Fibroblast of mammary gland (primary cell): ENCODE measurements around the gene RPTOR.

Source experiments
- DNase-seq: peaks from one replicate; pipeline ENCODE4 v3.0.0-alpha.2; 2010; ENCODE audit warnings: low read depth
- H3K4me3 ChIP-seq: 2 replicates; pipeline ENCODE4 v1.5.1; 2011; ENCODE audit warnings: low read depth, mild to moderate bottlenecking, low read length, moderate library complexity; ENCODE audit not compliant: control insufficient read depth
- TF ChIP-seq, protein P1 (sequence below): conservative IDR thresholded peaks from 2 replicates; pipeline ENCODE4 v1.5.1; 2011; ENCODE audit warnings: low read depth, low read length, inconsistent platforms; ENCODE audit not compliant: control insufficient read depth, insufficient read depth

Gene RPTOR

GRCh38 chr17:81003711-81004475, 459.3 kb downstream of the RPTOR start:
- DNase-seq: no peak
- no peak overlapping the region for H3K4me3 ChIP-seq
- TF ChIP-seq, protein P1, sequence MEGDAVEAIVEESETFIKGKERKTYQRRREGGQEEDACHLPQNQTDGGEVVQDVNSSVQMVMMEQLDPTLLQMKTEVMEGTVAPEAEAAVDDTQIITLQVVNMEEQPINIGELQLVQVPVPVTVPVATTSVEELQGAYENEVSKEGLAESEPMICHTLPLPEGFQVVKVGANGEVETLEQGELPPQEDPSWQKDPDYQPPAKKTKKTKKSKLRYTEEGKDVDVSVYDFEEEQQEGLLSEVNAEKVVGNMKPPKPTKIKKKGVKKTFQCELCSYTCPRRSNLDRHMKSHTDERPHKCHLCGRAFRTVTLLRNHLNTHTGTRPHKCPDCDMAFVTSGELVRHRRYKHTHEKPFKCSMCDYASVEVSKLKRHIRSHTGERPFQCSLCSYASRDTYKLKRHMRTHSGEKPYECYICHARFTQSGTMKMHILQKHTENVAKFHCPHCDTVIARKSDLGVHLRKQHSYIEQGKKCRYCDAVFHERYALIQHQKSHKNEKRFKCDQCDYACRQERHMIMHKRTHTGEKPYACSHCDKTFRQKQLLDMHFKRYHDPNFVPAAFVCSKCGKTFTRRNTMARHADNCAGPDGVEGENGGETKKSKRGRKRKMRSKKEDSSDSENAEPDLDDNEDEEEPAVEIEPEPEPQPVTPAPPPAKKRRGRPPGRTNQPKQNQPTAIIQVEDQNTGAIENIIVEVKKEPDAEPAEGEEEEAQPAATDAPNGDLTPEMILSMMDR: no peak

GRCh38 chr17:81006891-81007290, 462.3 kb downstream of the RPTOR start:
- TF ChIP-seq, protein P1: no peak
- no peak overlapping the region for H3K4me3 ChIP-seq
- DNase-seq: no peak

GRCh38 chr17:81008140-81008539, 463.5 kb downstream of the RPTOR start:
- no peak overlapping the region for H3K4me3 ChIP-seq
- DNase-seq: no peak
- TF ChIP-seq, protein P1: no peak

DNA sequence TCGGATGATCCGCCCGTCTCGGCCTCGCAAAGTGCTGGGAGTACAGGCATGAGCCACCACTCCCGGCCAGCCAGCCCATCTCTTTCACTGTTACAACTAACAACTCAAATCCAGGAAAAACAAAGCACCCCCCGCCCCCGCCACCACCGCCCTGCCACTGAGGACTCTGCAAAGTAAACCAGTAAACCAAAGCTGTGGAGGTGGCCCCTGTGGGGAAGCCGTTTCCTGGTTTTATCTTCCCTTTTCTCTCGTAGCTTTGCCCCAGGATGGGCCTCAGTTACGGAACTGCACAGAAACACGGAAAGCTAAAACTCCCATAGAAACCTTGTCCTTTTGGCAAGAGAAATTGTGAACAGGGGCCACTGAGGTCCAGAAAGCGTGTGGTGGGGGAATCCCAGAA, 464.5 kb downstream of the RPTOR start:
- no peak overlapping the region for H3K4me3 ChIP-seq
- no peak for DNase-seq
- TF ChIP-seq, protein P1: no peak

DNA sequence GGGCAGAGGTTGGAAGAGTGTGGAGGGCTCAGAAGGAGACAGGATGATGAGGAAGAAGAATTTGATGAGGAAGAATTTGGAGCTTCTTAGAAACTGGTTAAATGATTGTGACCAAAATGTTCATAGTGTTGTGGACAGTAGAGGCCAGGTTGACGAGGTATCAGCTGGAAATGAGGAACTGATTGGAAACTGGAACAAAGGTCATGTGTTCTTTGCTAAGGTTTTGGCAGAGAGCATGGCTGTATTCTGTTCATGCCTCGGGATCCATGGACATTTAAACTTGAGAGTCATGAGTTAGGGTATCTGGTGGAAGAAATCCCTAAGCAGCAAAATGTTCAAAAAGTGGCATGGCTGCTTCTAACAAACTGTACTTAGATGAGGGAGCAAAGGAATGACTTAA, 466.3 kb downstream of the RPTOR start:
- TF ChIP-seq, protein P1: no peak
- no peak for DNase-seq
- no peak overlapping the region for H3K4me3 ChIP-seq

DNA sequence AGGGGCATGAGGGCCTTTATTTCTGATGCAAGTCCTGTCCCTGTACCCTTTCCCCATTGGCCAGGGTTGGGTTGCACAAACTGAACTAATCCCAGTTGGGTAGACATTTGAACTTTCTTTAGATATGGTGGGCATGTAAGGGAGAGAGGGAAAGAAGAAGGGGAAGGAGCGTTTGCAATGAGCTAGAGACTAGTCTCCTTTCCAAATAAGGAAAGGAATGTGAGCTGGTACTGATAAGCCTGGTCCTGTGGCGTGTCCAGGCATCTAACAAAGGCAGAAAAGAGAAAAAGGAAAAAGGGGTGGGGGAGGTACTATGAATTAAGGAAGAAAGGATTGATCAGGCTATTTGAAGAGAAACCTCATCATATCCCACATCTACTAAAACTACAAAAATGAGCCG, 467.3 kb downstream of the RPTOR start:
- no peak overlapping the region for H3K4me3 ChIP-seq
- TF ChIP-seq, protein P1: no peak
- DNase-seq: no peak
